HCT116 (cell line): ENCODE data around the gene FGF10.

ENCODE experiments used
- CTCF ChIP-seq, 3 experiments: fragments of 200-600 bp in 1 of 3; sonication (generic) in 1 of 3; IDR thresholded peaks in 2 of 3; conservative IDR thresholded peaks in 1 of 3; 2 replicates each; pipeline ENCODE4 v1.5.1; 2012 to 2017; ENCODE audit warnings: low read depth in 2 of 3, low read length in 2 of 3, antibody characterized with exemption in 1 of 3, borderline replicate concordance in 1 of 3, control low read depth in 1 of 3, mild to moderate bottlenecking in 1 of 3, mixed read lengths in 1 of 3, mixed run types in 1 of 3, moderate library complexity in 1 of 3; ENCODE audit not compliant: insufficient read depth in 1 of 3
- ELF1 ChIP-seq: IDR thresholded peaks from 2 replicates; pipeline ENCODE4 v1.6.1; 2012; ENCODE audit warnings: low read depth, borderline replicate concordance
- EZH2 ChIP-seq: fragments of 200-600 bp; sonication (generic); IDR thresholded peaks from 2 replicates; pipeline ENCODE4 v1.6.1; 2017; ENCODE audit warnings: antibody characterized with exemption, mixed run types
- EZH2phosphoT487 ChIP-seq: fragments of 200-600 bp; IDR thresholded peaks from 2 replicates; pipeline ENCODE4 v1.6.1; 2018; ENCODE audit warnings: antibody characterized with exemption, borderline replicate concordance
- MAX ChIP-seq: IDR thresholded peaks from 2 replicates; pipeline ENCODE4 v1.6.1; 2012
- POLR2A ChIP-seq: IDR thresholded peaks from 2 replicates; pipeline ENCODE4 v1.7.0; 2011; ENCODE audit warnings: borderline replicate concordance; ENCODE audit not compliant: insufficient read depth, insufficient read length; ENCODE audit errors: extremely low read depth
- SIN3A ChIP-seq: IDR thresholded peaks from 2 replicates; pipeline ENCODE4 v1.6.1; 2012; ENCODE audit warnings: low read depth

GRCh38 chr5:44396312-44396711, 7.1 kb upstream of the FGF10 start:
- TF ChIP-seq CTCF (IDR thresholded peaks at IDR 0.05 in 2 of 3, conservative IDR thresholded peaks at IDR 0.05 in 1 of 3; ENCODE audit: borderline replicate concordance in 1 of 3, insufficient read depth in 1 of 3, low read depth in 2 of 3, low read length in 2 of 3) (no peak), MAX (no peak), ELF1 (no peak), EZH2phosphoT487 (no peak), POLR2A (no peak), EZH2 (no peak), SIN3A (no peak)
